HUES64 (cell line): ENCODE data around the gene RCVRN.

Experiments
- H3K27ac ChIP-seq: 2 replicates; pipeline ENCODE4 v1.7.0; 2013; ENCODE audit warnings: low read depth, low read length, inconsistent platforms
- H3K27me3 ChIP-seq: 2 replicates; pipeline ENCODE4 v1.6.1; 2013; ENCODE audit warnings: mild to moderate bottlenecking, low read length; ENCODE audit not compliant: insufficient read depth
- H3K36me3 ChIP-seq: 2 replicates; pipeline ENCODE4 v1.6.1; 2013; ENCODE audit warnings: mild to moderate bottlenecking, low read length; ENCODE audit not compliant: insufficient read depth
- H3K4me1 ChIP-seq: 2 replicates; pipeline ENCODE4 v1.6.1; 2013; ENCODE audit warnings: mild to moderate bottlenecking, low read length, moderate library complexity; ENCODE audit not compliant: insufficient read depth
- H3K4me3 ChIP-seq: 2 replicates; pipeline ENCODE4 v1.5.1; 2013; ENCODE audit warnings: mild to moderate bottlenecking, low read length, moderate library complexity
- H3K9ac ChIP-seq: 2 replicates; pipeline ENCODE4 v1.6.1; 2013; ENCODE audit warnings: mild to moderate bottlenecking, low read depth, low read length
- H3K9me3 ChIP-seq: 2 replicates; pipeline ENCODE4 v1.6.1; 2013; ENCODE audit warnings: low read depth, low read length; ENCODE audit not compliant: insufficient read depth
- WGBS: fragments of 150-250, 120-280 bp; methylation state at CpG from one replicate; pipeline ENCODE4 v1.1.7; 2013; ENCODE audit warnings: missing lambda C conversion rate; 5-methylcytosine and 5-hydroxymethylcytosine counted together

RCVRN gene

DNA sequence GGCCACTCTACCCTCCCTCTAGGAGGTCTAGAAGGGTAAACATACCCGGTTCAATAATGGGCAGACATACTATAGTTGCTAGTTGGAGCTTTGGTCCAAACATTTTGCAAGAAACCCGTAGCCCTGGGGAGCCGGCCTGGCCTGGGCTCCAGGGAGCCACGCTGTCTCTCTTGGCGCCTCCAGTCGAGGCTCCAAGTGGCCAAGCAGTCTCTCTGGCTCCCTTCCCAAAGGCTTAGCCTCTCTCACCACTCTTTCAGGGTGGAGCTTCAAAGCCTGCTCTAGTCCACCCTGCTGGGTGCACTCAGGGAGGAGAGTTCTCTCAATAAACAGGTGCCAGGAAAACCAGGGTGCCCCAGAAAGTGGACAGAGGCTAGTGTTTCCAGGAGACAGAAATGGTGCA lies 32.2 kb downstream of the RCVRN start:
- H3K4me1 ChIP-seq, result no peaks in the 10 kb centered on the region
- 85% methylated on average over 6 of the region's 6 CpGs for WGBS
- no peaks in the 10 kb centered on the region for H3K36me3 ChIP-seq
- H3K27me3 ChIP-seq, result no peaks in the 10 kb centered on the region
- H3K9ac ChIP-seq, result no peak overlapping the region
- no peak overlapping the region for H3K4me3 ChIP-seq
- no peak overlapping the region for H3K27ac ChIP-seq
- H3K9me3 ChIP-seq, result no peaks in the 10 kb centered on the region

DNA sequence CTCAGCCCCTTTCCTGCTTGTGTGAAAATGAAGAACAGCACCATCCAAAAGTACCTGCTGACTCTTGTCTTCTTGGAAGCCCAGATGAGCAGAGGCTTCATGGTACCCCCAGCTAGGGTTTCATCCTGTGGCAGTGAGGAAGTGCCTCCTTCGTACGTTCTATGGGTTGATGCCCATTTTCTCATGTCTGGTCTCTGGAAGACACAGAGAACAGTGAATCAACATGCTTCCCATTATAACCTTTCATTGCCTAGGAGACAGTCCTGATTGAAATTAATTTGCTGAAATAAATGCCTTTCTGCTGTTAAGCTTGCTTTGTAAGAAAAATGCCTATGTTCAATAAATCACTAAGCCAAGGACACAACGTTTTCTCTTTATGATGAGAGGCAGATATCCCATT lies 36.5 kb downstream of the RCVRN start:
- Histone ChIP-seq H3K27ac (no peak overlapping the region), H3K36me3 (no peaks in the 10 kb centered on the region), H3K4me3 (no peak overlapping the region), H3K27me3 (no peaks in the 10 kb centered on the region), H3K4me1 (no peaks in the 10 kb centered on the region), H3K9me3 (no peaks in the 10 kb centered on the region), H3K9ac (no peak overlapping the region)
- 90% methylated on average over 3 of the region's 3 CpGs for WGBS

DNA sequence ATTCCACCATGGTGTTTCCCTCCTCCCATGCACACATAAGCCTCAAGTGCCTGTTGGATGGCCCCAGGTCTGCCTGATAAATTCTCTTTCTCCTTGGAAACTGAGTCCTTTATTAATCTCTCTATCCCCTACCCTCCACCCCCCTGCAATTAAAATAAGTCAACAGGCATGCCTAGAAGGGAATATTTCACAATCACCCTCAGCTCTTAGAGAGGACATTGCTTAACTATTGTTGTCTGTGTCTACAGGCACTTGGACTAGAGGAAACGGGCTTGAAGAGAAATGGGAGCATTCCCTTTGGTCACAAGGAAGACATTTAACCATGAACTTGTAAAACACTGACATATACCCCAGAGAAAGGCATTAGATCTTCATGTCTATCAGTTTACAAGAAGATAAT lies 39.5 kb downstream of the RCVRN start:
- Histone ChIP-seq H3K9ac (no peak overlapping the region), H3K27ac (no peak overlapping the region), H3K36me3 (no peaks in the 10 kb centered on the region), H3K9me3 (no peaks in the 10 kb centered on the region), H3K4me3 (no peak overlapping the region), H3K27me3 (no peaks in the 10 kb centered on the region), H3K4me1 (no peaks in the 10 kb centered on the region)
- WGBS, result 83% methylated on average over 1 of the region's 1 CpG

DNA sequence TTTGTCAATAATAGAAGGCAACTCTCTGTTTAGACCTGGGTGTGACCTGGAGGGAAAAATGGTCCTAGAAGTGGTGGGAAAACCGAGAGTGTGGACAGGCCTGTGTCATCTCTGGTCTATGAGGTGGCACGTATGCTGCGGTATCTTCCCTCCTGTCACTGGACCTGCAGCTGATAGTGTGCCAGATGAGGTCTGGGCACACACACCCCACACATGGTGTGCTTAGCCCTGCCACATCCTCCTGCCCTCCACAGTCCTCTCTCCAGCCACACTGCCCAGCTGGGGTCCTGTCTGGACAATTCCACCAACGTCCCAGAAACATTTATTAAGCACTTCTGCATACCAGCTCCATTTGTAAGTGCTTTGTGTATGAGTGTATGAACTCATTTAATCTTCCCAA lies 42.1 kb downstream of the RCVRN start:
- Histone ChIP-seq H3K4me1 (no peaks in the 10 kb centered on the region), H3K4me3 (no peak overlapping the region), H3K27me3 (no peaks in the 10 kb centered on the region), H3K9ac (no peak overlapping the region), H3K27ac (no peak overlapping the region), H3K36me3 (no peaks in the 10 kb centered on the region), H3K9me3 (no peaks in the 10 kb centered on the region)
- 79% methylated on average over 4 of the region's 4 CpGs for WGBS

DNA sequence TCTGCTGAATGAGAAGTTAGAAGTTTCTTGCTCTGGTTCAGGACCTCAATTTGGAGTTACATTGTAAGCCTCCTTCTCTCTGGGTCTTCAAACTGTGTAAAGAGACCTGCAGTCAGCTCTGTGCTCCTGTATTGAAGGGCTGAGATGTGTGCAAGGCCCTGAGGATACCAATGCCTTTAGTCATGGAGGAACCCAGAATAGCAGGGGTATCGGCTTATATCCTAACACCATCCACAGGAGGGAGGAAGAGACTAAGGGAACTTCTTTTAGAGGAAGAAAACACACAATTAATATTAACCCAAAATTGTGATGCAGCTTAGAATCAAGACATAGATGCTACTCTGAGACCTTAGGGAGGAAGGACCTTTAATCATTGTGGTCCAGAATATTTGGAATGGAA lies 42.9 kb downstream of the RCVRN start:
- Histone ChIP-seq H3K27ac (no peak overlapping the region), H3K9me3 (no peaks in the 10 kb centered on the region), H3K36me3 (no peaks in the 10 kb centered on the region), H3K9ac (no peak overlapping the region), H3K27me3 (no peaks in the 10 kb centered on the region), H3K4me3 (no peak overlapping the region), H3K4me1 (no peaks in the 10 kb centered on the region)
- no CpG with 5 or more reads among the region's 1 CpG for whole genome bisulfite sequencing

- no peaks in the 10 kb centered on the region for H3K27me3 ChIP-seq
- H3K36me3 ChIP-seq, result no peaks in the 10 kb centered on the region
- H3K9me3 ChIP-seq, result no peaks in the 10 kb centered on the region
- no peak overlapping the region for H3K9ac ChIP-seq
- H3K4me1 ChIP-seq, result no peaks in the 10 kb centered on the region
- H3K27ac ChIP-seq, result no peak overlapping the region
- WGBS, result 89% methylated on average over 7 of the region's 7 CpGs
- no peak overlapping the region for H3K4me3 ChIP-seq
These were observed 44.2 kb downstream of the RCVRN start for GRCh38 chr17:9860851-9861250.

GRCh38 chr17:9859781-9860180 lies 45.3 kb downstream of the RCVRN start:
- Histone ChIP-seq H3K27ac (no peak overlapping the region), H3K4me3 (no peak overlapping the region), H3K9ac (no peak overlapping the region), H3K27me3 (no peaks in the 10 kb centered on the region), H3K36me3 (no peaks in the 10 kb centered on the region), H3K4me1 (no peaks in the 10 kb centered on the region), H3K9me3 (no peaks in the 10 kb centered on the region)
- WGBS, result 92% methylated on average over 5 of the region's 5 CpGs

- Histone ChIP-seq H3K27me3 (no peaks in the 10 kb centered on the region), H3K36me3 (no peaks in the 10 kb centered on the region), H3K4me1 (no peaks in the 10 kb centered on the region), H3K4me3 (no peak overlapping the region), H3K9me3 (no peaks in the 10 kb centered on the region), H3K27ac (no peak overlapping the region), H3K9ac (no peak overlapping the region)
- 96% methylated on average over 4 of the region's 4 CpGs for WGBS
These were observed 50.0 kb downstream of the RCVRN start for GRCh38 chr17:9855036-9855435.

DNA sequence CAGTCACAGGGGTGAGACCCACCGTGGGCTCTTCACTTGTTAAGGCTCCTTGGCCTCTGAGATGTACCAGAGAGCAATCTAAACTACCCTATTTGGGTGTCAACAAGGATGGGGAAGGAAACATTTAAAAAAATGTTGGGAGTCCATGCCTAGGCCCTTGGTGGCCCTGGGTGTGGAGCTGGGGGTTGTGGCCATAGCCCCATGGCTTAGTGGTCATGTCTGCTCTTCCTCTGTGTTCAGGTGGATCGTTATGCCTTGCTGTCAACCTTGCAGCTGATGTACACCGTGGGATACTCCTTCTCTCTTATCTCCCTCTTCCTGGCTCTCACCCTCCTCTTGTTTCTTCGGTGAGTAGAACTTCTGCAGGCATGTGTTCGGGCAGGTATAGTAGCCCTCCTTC lies 50.8 kb downstream of the RCVRN start:
- 94% methylated on average over 5 of the region's 5 CpGs for WGBS

GRCh38 chr17:9850151-9850550 lies 54.9 kb downstream of the RCVRN start:
- H3K27ac ChIP-seq, result no peak overlapping the region
- H3K9me3 ChIP-seq, result no peaks in the 10 kb centered on the region
- no peaks in the 10 kb centered on the region for H3K4me1 ChIP-seq
- WGBS, result 97% methylated on average over 5 of the region's 5 CpGs
- H3K27me3 ChIP-seq, result no peaks in the 10 kb centered on the region
- no peaks in the 10 kb centered on the region for H3K36me3 ChIP-seq
- H3K9ac ChIP-seq, result no peak overlapping the region
- no peak overlapping the region for H3K4me3 ChIP-seq

More for the DNA sequence above, 50.8 kb downstream of the RCVRN start:
- Histone ChIP-seq H3K27me3 (no peaks in the 10 kb centered on the region), H3K36me3 (no peaks in the 10 kb centered on the region), H3K9me3 (no peaks in the 10 kb centered on the region), H3K27ac (no peak overlapping the region), H3K4me1 (no peaks in the 10 kb centered on the region), H3K4me3 (no peak overlapping the region), H3K9ac (no peak overlapping the region)
